HG03025 (cell line): ENCODE results near the gene CYB5D1.

Experiments
- ATAC-seq: cut with Tn5 transposase; IDR thresholded peaks from one replicate; pipeline ENCODE4 v1.9.1; 2021; ENCODE audit warnings: mild to moderate bottlenecking, moderate library complexity; ENCODE audit not compliant: unreplicated experiment, low FRiP score

The CYB5D1 gene

DNA sequence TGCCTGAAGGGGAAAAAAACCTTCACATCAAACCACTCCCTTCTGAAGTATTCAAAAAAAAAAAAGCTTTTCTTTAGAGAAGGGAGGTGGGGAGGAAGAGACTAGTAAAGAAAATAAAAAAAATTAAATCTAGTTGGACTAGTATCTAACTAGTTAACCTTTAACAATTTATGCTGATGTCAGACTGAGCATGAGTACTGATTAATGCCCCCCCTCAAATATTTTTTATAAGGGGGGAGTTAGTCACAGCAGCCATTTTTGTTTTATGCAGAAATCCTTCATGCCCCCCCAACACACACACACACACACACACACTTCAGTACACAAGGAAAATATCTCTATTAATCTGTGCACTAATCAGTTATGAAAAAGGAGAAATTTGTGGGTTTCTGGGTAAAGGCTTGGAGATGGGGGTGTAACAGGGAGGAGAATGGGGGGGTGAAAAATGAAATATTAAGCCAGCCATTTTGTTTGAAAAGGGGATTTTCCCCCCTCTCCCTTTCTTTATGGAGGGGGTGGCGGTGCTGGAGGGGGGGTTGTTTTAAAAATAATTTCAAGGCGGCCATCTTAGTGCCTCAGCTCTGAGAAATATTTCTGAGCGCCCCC is 26.1 kb downstream of the CYB5D1 start:
- ATAC-seq = no peak

DNA sequence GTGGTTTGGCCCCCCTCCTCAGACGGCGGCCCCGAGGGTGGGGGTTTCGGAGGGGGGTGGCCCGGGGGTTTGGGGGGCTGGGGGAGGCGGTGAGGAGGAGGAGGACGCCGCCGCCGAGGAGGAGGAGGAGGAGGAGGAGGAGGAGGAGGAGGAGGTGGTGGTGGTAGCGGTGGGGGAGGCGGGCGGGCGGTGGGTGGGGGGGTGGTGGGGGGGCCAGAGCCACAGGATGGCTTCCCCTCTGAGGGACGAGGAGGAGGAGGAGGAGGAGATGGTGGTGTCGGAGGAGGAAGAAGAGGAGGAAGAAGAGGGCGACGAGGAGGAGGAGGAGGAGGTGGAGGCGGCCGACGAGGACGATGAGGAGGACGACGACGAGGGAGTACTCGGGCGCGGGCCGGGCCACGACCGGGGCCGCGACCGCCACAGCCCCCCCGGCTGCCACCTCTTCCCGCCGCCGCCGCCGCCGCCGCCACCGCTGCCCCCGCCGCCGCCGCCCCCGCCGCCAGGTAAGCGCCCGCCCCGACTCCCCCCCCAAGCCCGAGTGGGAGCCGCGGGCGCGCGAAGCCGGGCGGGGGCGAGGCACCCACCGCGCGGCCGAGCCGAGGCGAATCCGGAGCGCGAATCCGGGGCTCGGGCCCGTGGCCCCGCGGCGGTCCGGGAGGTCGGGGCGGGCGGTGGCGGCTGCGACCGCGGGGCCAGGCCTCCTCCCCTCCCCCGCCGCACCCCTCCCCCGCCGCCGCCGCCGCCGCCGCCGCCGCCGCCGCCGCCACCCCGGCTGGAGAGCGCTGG is 27.0 kb downstream of the CYB5D1 start:
- no peak for ATAC-seq

DNA sequence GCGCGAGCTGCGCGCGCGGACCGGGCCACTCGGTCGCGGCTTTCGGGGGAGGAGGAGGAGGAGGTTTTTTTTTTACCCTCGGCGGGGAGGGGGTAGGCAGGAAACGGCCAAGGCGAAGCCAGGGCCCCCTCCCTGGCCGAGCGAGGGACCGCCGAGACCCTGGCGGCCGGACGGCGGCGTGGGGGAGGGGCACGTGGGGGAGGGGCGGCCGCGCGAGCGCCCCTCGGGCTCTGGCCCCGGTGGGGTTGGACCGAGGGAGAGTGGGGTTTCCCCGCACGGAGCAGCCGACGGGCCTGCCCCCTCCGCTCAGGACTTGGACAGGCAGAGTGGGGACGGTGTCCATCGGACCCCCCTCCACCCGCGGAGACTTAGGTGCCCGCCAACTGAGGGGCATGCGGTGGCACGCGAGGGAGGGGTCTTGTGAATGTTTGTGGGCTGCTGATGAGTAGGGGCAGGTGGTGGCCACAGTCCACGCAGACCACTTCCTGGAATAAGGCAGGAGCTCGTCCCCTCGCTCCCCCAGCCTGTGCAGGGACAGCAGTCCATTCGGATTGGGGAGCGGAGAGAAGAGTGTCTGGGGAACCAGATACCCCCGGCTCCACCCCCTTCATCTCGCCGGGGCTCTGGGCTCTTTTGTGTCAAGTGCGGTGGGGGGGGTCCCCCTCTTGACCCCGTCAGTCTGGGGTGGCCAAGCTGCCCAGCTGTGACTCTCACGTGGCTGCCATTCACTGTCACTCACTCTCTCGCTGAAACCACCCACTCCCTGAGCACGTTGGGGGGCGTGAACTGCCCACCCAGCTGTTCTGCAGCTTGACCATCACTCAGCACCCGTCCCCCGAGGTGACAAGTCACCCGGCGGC is 27.8 kb downstream of the CYB5D1 start:
- ATAC-seq = no peak

DNA sequence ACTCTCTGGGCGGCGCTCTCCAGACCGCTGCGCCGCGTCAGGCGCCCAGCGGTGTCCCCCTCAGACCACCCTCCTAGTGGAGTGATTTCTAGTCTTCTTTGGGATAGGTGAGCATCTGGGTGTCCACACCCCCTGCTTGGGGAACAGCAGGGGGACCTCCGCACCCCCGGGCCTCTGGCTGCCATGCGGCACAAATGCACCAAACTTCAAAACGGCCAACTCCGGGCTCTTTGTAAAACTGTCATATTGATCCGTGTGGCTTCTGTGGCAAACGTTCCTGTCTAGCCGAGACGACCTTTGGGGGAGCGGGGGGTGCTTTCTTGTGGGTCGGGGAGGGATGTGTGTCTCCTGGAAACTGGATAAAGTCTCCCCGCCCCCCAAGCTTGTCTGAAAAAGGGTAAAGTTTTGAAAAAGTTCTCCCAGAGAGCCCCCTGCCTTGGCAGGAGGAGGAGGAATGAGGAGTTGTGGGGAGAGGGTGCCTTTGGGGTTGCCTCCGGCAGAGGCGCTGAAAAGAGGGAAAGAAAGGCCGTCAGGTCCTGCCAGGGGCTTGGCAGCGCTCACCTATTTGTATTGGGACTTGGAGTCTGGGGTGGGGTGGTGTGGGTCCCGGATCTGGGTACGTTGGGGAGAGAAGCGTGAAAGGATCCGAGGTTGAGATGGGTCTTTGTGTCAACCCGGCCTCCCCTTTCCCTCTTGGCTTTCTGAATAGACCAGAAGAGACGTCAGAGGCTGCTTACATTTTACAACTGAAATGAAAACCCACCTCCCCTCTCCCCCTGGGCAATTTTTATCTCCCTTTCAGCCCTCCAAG is 28.6 kb downstream of the CYB5D1 start:
- no peak for ATAC-seq

DNA sequence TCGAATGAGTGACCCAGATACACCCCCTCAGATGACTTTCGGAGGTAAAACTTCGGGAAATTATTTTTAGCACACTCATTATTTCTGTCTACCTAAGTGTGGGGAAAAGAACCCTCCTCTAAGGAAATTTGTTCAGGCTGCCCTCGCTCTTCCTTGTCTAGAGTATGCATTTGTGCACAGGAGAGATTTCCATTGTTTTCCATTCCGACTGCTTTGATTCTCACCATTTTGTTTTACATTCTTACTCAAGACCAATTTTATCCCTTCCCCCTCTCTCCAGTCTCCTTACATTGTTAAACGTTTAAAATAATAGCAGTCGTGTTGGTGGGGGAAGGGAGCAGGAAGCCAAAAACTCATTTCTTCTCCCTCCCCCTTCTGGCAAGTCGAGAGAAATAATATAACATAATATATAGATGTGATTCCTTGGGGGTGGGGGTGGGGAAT is 29.3 kb downstream of the CYB5D1 start:
- ATAC-seq = no peak

DNA sequence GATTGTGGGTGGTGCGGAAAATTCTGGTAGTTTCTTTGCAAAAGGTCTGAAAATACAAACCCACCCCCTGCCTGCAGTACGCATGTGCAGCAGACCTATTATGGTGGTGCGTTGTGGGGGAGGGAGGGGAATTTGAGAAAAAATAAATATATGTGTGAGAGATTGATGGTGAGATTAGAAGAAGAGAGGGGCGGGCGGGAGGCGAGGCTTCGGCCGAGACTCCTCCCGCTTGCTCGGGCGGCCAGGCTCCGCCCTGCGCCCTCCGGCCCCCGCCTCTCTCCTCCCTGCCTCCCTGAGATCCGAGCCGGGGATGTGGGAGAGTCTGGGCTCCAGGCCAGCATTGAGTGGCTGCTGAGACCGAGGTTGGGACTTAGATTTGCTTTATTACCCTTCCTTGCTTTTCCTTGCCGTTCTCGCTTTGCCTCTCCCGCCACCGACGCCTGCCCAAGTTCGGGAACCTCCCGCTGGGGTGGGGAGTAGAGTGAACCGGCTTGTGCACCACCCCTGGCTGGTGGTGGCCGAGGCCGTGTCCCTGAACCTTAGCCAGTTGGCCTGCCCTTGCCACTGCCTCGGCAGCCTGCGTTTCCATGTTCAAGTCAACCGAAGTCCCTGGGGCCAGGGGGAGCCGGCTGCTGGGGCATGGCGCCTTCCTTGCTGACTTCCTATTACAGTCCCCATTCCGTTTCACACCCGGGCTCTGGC is 29.8 kb downstream of the CYB5D1 start:
- ATAC-seq = no peak

DNA sequence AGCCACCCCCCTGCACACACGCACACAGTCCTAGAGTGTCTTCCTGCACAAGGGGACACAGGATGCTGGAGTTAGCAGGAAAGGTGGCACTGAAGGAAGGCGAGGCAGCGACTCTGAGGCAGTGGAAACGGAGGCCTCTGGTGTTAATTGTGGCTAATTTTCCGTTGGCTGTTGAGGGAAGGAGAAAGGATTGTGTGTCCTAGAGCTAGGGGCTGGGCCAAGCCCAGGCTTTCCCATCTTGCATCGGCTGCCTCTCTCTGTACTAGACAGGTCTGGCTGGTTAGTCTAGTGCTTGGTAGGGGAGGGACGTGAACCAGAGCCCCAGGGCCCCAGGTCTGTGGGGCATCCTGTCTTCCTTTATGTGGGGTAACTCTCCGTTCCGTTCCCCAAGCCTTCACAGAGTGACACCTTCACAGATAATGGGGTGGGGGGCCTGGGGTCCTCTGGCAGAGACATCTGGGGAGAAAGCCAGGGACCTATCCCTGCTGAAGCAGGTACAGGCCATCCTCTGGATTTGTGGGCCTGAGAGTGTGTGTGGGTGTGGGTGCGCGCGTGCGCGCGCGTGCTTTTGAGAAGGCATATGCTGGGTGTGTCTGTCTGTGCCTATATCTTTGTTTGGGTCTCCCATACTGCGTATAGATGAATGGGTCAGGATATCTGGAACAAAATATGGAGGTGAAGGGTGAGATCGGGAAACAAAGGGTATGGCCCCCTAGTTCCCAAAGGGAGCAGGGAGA is 30.5 kb downstream of the CYB5D1 start, which contains the start of gene CHD3:
CHD3 (plus strand) TSS at position 606 of the 737 bp plus-strand sequence. CDS start 212 bp downstream, outside the sequence.
- ATAC-seq = no peak

DNA sequence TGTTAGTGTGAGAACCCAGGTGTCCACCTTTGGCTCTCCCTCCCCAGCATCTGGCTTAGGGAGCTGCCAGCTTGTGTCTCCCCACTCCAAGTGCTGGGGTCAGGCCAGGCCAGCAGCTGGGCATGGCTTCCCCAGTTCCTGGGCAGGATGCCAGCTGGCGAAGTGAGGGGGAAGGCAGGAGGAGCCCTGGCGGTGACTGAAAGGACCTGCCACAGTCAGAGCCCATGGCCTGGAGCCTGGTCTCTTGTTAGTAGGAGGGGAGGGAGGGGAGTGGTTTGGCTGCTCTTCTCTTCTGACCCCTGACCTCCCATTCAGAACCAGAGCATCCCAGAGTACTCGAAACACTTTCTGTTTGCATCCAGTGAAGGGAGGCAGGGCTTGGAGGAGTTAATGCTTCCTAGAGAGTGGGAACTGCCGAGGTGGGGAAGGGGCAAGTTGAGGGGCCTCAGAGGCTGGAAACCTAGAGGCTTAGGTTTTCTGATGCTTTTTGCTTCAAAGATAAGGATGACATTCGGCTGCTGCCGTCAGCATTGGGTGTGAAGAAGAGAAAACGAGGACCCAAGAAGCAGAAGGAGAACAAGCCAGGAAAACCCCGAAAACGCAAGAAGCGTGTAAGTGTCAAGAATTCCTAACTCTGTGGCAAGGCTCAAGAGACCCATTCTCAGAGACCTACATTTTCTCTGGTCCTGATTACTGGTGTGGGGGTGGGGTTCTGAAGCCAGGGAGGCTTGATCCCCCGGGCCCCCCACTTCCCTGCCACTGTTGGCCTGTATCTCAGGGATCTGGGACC is 31.6 kb downstream of the CYB5D1 start:
- no peak for ATAC-seq

DNA sequence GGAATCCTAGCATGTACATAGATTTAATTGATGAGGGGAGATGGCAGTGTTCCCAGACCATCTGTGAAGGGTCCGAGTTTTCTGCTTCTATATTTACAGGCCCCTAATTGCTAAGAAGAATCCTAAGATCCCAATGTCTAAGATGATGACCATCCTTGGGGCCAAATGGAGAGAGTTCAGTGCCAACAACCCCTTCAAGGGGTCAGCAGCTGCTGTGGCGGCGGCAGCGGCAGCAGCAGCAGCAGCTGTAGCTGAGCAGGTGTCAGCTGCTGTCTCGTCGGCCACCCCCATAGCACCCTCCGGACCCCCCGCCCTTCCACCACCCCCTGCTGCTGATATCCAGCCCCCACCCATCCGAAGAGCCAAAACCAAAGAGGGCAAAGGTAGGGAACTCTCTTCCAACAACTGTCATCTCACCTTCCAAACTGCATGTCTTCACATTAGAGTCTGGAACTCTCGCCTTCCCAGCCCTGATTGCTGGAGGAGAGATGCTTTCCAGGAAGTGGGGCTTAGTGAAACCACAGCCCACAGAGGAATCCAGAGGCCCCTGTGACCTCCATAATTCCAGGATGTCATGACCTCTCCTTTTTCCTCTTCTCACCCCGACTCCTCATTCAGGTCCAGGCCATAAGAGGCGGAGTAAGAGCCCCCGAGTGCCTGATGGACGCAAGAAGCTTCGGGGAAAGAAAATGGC is 35.5 kb downstream of the CYB5D1 start:
- ATAC-seq = no peak

DNA sequence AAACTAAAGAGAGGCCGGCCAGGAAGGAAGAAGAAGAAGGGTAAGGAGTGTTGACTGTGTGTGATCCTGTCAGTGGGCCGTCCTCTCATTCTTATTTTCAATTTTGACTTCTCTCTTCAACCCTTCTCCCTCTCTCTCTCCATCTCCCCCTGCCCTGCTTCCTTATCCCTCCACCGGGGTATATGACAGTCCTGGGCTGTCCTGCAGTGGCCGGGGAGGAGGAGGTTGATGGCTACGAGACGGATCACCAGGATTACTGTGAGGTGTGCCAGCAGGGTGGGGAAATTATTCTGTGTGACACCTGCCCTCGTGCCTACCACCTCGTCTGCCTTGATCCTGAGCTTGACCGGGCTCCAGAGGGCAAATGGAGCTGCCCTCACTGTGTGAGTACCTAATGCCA is 36.4 kb downstream of the CYB5D1 start:
- no peak for ATAC-seq

DNA sequence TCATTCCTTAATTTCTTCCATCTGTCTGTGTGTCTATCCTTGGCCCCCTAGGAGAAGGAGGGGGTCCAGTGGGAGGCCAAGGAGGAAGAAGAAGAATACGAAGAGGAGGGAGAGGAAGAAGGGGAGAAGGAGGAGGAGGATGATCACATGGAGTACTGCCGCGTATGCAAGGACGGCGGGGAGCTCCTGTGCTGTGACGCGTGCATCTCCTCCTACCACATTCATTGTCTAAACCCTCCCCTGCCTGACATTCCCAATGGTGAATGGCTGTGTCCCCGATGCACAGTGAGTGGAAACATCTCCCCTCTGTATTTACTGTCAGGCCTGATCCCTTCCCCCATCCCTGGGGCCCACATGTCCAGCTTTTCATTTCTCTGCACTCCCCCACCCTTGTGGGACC is 37.1 kb downstream of the CYB5D1 start:
- ATAC-seq = no peak

DNA sequence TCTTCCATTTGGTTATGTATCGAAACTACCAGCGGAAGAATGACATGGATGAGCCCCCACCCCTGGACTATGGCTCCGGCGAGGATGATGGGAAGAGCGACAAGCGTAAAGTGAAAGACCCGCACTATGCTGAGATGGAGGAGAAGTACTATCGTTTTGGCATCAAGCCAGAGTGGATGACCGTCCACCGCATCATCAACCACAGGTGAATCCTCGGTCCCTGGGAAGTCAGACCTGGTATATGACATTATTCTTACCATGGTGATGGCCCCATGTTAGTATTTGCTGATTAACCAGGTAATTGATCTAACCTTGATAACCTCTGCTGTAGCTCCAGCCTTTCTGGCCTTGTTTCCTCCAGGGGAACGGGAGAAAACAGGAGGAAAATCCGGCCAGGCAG is 39.3 kb downstream of the CYB5D1 start:
- ATAC-seq = no peak

DNA sequence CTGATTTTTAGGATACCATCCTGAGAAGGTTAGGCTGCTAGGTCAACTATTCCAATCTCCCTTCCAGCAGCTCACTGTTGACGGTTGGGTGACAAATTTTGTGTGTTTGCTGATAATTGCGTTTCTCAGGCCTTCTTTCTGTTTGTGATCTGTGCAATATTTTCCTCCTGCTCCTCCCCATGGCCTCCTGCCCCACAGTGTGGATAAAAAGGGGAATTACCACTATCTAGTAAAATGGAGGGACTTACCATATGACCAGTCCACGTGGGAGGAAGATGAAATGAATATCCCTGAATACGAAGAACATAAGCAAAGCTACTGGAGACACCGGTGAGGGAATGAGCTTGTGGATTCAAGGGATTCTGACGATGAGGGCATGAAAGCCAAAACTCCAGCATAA is 40.0 kb downstream of the CYB5D1 start:
- no peak for ATAC-seq

DNA sequence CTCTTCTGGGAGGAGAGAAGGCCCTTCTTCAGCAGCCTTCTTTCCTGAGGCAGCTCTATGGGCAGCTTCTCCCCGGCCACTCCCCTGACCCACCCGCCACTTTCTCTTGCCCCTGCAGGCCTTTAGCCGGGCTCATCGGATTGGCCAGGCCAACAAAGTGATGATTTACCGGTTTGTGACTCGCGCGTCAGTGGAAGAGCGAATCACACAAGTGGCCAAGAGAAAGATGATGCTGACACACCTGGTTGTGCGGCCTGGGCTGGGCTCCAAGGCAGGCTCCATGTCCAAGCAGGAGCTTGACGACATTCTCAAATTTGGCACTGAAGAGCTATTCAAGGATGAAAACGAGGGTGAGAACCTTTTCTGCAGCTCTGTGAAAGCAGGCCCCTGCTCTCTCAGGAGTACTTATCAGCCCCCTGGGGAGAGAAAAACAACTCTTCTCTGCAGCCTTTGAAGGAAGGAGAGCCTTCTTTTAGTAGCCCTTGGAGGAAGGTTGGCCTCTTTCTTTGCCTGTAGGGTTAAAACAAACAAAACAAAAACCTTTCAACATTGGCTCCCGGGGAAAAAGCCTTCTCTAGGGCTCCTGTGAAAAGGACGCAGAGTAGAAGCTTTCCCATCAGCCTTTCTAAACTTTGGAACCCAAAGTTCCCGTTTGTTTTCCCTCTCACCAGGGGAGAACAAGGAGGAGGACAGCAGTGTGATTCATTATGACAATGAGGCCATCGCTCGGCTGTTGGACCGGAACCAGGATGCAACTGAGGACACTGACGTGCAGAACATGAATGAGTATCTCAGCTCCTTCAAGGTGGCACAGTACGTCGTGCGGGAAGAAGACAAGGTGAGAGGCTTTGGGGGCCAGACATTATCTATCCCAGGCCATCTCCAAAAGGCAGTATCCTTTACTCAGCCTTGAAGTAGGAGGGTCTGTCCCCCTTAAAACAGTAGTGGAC is 45.6 kb downstream of the CYB5D1 start:
- ATAC-seq = no peak

DNA sequence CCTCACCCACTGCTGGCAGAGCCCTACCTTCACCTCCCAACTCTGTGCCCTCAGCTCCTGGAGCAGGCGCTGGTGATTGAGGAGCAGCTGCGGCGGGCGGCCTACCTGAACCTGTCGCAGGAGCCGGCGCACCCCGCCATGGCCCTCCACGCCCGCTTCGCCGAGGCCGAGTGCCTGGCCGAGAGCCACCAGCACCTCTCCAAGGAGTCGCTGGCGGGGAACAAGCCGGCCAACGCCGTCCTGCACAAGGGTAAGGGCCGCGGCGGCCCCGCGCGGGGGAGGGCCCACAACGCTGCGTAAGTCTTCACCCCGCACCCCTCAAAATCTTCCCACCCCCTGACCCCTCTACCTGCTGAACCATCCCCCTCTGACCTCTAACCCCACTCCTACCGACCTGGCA is 51.3 kb downstream of the CYB5D1 start:
- ATAC-seq = no peak

DNA sequence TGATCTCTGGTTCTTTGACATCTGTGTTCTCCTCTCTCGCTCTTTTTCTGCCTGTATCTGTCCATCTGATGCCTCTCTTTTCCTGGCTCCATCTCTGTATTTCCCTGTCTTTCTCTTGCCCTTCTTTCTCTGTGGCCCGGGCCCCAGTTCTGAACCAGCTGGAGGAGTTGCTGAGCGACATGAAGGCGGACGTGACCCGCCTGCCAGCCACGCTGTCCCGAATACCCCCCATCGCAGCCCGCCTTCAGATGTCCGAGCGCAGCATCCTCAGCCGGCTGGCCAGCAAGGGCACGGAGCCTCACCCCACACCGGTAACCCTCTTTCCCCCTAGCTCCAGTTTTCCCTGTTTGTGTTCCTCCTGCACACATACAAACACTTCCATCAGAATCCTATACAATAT is 52.5 kb downstream of the CYB5D1 start:
- no peak for ATAC-seq

DNA sequence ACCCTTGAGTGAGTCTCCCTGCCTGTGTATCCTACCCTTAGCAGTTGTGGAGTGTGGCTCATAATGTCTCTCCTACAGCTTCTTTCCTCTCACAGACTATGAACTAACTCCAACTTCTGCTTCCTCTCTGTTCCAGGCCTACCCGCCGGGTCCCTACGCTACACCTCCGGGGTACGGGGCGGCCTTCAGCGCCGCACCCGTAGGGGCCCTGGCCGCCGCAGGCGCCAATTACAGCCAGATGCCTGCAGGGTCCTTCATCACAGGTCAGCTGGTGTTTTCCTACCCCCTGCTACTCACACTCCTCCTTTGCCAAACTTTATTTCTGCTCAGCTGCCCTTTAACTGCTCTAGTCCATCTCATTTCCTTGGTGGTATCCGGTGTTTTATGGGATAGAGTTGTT is 52.9 kb downstream of the CYB5D1 start:
- ATAC-seq = no peak
